DMS153 (cell line): Measurements from ENCODE around the gene TMPRSS2.

ENCODE experiments used
- DNase-seq: peaks from one replicate; lab custom pipeline; 2025; lab: John Stamatoyannopoulos, UW

The TMPRSS2 gene

DNA sequence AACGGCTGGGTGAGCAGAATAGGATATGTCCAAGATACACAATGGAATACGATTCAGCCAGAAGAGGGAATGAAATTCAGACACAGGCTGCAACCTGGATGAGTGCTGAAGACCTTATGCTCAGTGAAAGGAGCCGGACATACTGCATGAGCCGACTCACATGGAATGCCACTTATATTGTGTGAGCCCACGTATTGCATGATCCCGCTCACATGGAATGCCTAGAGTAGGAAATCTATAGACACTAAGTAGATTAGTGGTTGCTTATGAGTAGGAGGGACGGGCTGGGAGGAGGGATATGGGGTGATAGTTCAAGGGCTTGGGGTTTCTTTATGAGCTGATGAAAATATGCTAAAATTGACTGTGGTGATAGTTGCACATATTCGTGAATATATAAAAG, 26.8 kb downstream of the TMPRSS2 start:
- no peak for DNase-seq

DNA sequence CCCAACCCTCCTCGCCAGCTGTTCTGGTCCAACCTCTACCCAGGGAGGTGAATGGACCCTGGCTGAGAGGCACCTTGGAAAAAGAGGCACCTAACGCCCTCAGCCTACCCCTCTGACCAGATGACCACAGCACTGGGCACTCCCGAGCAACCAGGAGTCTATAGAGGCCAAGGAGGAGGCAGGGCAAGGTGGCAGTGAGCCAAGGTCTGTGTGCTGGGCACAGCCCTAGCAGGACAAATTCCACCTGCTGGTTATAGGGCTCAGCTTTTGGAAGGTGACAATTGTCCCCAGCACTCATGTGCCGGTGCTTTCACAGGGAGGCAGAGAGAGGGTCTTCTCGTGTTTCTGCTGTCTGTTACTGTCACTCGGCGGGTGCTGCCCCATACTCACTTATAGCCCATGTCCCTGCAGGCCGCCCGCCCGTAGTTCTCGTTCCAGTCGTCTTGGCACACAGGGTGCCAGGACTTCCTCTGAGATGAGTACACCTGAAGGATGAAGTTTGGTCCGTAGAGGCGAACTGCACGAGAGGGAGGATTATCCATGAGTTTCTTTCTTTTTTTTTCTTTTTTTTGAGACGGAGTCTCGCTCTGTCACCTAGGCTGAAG, 27.8 kb downstream of the TMPRSS2 start:
- DNase-seq: no peak

DNA sequence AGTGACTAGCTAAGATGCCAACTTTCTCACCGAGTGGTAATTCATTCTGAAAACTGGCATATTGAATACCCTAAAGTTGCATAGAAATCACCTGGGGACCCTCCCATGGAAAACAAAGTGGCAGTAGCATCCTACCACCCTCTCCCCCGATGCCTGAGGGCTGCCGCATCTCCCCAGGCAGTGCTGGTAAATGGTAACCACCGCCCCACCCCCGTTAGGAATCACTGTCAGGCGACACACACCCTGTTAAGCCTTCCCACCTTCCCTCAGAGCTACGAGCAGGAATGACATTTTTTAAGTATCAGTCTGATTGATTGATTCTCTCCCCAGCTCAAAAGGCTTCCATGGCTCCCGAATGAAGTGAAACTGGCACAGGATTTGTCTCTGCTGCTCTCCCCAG, 28.3 kb downstream of the TMPRSS2 start:
- DNase-seq: no peak

DNA sequence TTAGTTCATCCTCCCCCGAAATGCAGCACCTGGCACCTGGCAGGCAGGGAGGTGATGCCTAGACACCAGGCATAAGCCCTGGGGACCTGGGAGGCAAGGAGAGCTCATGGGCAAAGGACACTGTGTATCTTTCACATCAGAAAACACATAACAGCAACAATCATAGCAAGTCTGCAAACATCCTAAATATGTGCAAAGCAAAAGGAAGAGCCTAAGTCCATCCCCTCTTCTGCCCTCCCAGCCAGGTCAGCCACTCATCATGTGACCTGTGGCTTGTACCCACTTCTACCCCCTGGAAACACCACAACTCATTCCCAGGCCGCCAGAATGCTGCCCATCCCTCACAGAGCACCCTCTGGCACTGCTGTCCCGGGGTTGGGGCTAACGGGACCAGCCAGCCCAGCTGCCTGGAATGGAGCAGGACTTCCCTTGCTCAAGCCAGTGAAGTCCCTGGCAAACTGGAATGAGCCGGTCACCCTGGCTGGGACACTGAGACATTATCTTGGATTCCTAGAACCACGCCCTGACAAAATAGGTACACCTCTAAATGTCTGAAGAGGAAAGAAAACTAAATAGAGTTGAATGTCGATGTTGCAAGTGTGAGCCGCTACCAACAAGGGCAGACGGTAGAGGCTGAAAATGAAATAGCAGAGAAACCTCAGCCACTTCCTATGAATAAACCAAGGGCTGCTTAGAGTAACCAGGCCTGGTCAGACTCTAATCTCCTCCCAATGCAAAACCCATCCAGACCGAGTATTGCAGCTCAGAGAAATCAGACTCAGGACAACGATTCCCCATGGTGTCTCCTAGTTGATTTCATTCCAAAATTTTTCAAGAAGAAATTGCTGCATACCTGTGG, 29.4 kb downstream of the TMPRSS2 start:
- no peak for DNase-seq

DNA sequence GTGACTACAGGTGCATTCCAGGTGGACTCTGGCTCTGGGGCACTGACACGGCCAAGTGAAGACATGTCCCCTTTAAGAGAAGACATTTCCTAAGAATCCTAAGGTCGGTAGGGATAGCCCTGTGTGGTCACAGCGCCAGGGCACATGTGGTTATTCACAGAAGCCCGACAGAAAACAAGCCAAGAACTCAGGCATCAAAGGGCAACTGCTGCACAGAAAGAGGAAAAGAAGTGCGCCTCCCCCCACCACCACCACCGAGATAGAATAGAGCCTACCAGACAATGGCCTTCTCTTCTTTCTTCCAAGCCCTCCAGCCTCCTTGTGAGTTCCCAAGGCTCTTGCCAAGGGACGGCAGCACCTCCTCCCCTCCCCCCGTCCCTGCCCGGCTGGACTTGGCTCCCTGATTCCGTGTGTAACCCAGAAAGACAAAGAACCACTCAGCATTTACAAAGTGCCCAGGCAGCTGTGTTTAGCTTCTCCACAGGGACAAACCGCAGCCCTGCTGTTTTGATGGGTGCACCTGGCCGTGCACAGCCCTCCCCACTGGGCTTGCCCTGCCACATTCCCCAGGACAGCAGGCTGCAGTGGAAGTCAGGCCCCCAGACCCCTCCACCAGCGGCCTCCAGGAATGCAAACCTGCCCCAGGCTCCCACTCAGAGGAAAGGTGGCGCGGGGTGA, 30.2 kb downstream of the TMPRSS2 start:
- DNase-seq: no peak

DNA sequence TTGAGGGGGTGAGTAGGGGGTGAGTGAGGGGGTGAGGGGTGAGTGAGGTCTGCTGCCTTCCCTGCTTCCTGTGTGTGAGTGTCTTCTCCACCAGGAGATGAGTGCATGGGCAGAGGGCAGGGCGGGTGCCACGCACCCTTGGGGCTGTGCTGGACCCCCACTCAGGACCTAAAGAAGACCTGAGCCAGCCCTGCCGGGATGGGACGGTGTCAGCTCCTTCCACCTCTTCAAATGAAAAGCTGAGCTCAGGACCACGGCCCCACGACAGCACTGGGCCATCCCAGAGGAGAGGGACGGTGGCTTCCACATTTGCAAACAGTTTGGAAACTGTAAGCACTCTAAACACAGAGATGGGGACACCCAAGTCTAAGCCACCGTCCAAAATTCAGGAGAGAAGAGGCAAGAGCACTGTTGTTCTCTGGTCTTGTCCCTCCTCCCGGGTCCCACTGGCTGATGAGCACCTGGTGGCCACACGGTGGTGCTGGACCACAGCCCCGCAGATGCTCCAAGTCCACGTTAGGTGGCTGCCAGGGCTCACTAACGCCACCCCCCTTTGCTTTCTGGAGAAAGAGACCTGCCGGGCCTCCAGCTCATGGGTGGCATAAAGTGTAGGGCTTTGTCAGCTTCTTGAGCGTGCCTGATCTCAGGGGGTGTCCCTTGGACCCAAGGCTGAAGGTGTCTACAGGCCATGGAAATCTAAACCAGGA, 32.1 kb downstream of the TMPRSS2 start:
- no peak for DNase-seq

DNA sequence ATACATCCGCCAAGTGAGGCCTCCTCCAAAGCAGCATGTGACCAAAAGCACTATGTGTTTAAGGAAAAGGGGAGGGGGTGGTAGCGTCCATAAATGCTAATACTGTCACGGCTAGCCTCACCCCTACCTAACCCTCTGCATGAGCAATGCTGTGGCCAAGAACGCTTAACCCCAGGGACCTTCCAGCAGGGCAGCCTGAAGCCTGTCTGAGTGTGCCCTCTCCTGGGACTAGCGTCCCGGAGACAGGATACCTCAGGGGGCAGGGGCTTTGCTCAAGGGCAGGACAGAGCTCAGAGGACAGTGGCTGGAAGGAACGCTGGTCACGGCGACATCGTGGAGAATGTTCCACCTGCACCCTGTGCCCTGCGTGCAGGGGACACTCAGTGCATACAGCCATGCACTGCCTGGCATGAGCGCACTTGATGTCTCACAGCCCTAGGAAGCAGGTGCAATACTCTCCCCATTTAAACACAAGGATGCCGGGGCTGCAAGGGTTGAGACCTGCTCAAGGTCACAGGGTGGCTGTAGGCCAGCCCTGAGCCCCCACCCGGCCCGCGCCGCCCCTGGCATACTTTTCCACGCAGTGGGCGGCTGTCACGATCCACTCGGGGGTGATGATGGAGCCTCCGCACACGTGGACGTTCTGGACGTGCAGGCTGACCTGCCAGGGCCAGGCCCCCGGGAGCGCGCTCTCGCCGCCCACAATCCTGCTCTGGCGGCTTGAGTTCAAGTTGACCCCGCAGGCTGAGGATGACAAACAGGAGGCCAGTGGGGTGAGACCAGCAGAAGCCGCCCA, 35.0 kb downstream of the TMPRSS2 start:
- DNase-seq: no peak

DNA sequence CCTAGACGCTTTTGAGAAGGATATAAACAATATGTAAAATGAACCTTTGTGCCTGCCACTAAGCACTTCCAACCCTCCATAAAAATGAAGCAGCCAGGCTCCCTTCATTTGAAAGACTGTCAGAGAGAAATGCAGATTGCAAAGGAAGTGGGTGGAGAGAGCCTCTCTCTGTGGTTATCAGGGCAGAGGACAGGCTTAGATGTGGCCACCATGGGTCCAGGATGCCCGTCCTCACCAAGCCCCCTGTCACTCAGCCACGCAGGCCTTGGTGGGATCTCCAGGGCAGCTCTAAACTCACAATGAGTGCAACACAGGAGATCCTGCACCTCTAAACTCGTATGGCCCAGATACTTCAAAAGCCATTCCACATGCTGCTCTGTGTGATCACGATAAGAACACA, 37.9 kb downstream of the TMPRSS2 start:
- no peak for DNase-seq

DNA sequence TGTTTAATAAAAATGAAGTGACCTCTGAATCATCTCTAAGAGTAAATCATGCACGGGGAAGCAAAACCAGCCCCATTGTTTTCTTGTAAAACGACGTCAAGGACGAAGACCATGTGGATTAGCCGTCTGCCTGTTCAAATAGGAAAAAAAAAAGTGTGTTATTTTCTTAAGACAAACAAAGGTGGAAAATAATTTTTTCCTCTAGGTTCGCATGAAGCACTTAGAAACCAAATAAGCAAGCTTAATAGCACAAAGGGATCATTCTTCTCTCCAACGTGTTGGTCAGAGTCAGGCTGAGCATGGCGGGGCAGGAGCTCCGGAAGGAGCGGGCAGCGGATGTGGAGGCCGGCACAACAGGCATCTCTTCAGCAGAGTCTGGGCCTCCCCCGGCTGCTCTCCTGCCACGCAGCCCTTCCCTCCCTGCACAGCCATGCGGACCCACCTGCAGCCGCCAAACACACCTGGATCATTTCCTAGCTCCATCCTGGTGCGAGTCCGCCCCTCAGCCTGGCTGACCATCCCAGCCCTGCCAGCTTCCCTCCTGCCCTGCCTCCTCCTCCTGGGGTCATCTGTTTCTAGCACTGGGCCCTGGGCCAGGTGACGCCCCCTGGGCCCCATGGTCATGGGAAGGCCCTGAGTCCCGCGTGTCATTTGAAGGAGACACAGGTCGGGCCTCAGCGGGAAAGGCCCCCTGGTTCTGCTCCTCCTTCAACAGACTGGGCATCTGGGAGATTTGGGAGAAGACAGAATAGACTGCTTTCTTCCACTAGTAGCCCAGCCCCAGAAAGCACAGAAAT, 41.7 kb downstream of the TMPRSS2 start:
- DNase-seq: no peak

DNA sequence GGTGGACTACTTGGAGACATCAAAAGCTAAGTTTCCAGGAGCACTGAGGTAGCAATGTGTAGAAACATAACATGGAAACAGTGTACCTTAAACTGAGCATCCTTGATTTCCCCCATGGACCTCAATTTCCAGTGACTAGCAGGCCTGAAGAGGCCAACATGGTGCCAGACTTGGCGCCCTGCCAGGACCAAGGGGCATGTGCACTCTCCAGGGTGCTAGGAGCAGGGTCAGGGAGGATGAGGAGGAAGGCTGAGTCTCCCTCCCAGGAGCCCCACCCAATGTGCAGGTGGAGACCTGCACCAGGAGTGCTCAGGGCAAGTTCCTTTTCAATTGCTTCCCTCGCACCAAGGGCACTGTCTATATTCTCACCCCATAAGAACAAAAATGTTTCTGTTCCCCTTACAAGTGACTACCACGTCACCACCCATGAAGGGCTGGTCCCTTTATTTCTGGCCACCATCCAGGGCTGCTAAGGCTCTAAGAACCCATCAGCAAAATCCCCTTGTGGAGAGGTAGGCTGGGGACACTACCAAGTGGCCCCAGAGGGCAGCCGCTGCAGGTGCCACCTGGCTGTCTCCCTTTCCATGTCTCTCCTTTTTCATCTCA, 42.7 kb downstream of the TMPRSS2 start:
- no peak for DNase-seq

DNA sequence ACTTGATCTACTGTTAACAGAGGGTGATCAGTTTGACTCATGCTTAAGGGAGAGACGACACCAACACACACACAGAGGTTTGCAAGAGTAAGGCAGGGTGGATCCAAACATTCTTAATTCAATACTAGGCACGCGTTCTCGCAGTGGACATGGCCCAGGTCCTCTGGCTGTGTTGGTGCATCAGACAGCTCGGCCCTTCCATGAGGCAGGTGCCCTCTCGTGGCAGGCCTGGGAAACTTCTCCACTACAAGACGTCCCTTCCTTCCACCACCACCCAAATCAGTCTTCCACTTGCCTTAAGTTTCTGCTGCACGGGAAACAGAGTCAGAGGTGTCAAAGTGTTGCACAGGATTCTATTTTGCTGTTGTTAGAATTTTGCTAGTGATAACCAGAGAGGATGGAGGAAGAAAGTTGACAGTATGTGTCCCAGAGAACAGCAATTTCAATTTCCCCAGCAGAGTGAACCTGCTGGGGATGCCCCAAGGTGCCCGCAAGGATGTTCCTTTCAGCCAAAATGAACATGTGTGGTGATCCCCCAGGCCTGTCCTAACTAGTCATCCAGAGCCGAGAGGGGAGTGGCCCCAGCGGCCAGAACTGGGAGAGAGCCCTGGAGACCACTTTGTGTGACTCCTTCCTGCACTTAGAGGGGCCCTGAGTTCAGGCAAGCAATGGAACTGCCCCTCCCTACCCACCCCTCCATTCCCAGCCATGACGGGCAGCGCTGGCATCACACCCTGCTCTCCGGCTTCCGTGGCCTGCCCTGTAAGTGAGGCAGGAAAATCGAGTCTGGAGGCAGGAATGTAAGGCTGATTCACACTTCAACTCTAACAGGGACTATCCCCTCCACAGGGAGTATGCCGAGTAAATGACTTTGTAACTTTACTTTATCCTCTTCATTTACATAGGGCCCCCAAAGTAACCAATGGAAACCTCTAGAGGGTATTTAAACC, 47.1 kb downstream of the TMPRSS2 start:
- DNase-seq: peak; percentile 28

DNA sequence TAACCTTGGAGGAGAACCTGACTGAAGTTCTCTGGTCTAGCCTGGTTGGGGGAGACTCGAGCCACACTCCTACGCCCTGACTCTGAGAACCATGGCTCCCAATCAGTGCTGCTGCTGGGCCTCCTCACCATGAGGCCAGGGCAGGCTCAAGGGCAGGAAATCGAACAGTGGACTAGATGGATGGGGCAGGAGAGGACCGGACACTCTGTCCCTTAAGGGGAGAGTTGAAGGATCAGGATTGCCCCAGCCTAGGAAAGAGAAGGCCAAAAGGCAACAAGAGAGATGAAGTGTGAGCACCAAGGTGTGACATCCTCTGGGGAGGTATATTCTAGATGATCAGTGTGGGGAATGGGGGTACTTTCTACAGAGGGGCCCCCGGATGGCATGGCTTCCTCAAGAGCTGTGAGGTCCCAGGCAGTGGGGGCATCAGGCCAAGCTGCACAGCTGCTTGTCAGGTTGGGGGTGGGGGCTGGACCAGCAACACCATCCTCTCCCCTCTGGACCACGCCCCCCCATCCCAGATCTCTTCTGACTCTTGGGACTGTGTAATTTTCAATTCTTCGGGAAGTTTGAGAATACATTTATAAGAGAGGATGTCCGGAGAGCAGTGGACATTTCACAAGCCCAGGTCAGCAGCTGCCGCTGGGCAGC, 47.9 kb downstream of the TMPRSS2 start:
- no peak for DNase-seq

DNA sequence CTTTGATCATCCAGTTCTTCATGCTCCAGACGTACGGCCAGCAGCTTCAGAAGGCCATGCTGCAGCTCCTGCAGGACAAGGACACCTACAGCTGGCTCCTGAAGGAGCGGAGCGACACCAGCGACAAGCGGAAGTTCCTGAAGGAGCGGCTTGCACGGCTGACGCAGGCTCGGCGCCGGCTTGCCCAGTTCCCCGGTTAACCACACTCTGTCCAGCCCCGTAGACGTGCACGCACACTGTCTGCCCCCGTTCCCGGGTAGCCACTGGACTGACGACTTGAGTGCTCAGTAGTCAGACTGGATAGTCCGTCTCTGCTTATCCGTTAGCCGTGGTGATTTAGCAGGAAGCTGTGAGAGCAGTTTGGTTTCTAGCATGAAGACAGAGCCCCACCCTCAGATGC, 49.4 kb downstream of the TMPRSS2 start:
- DNase-seq: no peak

DNA sequence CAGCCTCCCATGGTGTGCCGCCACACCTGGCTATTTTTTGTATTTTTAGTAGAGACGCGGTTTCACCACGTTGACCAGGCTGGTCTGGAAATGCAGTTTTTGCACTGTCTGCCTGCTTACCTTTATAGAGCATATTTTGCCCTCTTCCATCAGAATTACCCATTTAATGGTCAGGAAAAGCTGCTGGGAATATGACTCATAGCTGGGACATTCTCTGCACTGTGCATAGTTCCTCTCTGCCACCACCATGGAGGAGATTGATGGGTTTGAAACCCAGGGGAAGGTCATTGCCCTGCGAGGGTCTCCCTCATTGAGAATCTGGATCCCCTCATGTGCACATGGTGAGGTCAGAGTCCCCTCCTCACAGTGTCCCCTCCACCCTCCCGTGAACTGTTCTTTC, 49.8 kb downstream of the TMPRSS2 start:
- no peak for DNase-seq

DNA sequence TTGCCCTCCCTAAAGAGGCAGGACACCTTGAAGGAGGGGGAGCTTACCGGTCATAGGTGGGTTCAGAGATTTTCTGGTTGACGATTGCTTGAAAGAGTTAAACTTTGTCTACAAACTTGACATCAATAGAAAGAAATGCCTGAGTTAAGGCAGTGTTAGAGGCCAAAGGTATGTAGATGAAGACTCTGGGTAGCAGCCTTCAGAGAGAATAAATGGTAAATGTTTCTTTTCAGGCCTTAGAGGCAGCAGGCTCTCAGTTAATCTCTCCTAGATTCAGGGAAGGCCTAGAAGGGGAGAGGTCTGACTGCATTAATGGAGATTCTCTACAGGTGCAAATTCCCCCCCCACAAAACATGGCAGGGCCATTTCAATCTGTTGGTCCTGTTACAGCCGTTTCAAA, 54.2 kb downstream of the TMPRSS2 start:
- no peak for DNase-seq

DNA sequence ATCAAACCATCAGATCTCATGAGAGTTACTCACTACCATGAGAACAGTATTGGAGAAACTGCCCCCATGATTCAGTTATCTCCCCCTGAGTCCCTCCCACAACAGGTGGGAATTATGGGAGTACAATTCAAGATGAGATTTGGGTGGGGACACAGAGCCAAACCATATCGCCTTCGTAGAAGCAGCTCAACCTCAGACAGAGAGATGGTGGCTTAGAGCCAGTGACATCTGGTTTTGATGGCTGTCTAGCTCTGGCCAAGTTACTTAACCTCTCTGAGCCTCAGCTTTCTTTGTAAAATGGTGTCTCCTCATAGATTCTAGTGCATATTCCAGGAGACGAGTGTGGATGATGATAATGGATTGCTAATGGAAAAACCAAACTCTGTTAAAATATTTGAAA, 54.8 kb downstream of the TMPRSS2 start:
- DNase-seq: no peak

DNA sequence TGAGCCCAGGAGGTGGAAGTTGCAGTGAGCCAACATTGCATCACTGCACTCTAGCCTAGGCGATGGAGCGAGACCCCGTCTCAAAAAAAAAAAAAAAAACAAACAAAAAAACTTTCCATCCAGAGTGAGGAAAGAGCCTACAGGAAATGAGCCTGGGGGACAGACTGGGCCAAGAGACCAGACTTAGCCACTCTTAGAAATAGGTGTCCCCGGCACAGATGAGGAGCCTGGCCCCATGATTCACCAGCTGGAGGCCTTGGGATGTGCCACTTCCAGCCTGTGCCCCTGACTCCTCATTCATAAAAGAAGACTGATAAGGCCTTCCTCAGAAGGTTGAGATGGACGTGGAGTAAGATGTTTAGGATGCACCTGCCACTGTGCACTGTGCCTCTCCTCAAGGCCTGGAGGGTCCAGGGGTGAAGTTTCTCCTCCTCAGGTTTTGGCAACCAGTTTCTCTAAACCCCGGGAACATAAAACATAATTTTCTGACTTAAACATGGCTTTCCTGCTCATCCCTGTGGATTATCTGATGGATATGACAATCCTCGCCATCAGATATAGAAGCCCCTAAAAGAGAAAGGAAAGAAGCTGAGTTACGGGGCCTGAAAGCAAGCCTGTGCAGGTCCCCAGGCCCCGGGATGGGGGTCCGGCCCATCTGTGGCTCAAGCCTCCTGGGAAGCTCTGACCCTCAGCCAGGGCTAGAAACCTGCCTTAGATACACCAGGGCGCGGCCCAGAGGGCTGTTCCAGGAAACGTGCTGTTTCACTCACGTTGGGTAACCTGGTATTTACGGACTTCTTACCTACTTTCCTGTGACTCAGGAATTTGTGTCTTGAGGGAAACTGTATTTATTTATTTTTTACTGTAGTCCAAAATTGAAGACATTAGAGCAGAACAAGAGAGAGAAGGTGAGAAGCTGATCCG, 55.9 kb downstream of the TMPRSS2 start:
- DNase-seq: no peak

DNA sequence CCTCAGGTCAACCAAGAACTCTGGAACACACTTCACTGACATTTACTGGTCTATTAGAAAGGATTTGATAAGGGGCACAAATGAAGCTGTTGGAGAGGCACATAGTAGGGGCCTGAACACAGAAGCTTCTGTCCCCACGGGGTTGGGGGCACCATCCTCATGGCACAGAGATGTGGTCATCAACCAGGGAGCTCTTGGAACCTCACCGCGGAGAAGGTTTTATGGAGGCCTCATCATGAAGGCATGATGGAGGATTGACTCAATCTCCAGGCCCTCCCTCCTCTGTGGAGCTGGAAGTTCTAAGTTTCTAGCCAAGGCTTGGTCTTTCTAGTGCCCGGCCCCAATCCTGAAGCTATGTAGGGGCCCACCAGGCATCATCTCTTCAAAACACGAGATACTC, 58.3 kb downstream of the TMPRSS2 start:
- DNase-seq: no peak
